H1 (cell line): Measurements from ENCODE around the gene FAM228B. TPM values are rescaled to one million over a fixed set of nuclear protein-coding genes. Genes with fewer than 3 reads are reported as not detected.
A peak's percentile ranks its signal among the peaks of the same experiment; 100 is the strongest.

Experiments
- CTCF ChIA-PET: fragments of 300-600 bp; sonication (Branson Sonifier 250); formaldehyde crosslinking; loops from one replicate; lab custom pipeline; 2021; ENCODE audit not compliant: partially characterized antibody; lab: Charles Lee
- POLR2A ChIA-PET: fragments of 300-600 bp; sonication (Branson Sonifier 250); formaldehyde crosslinking; loops from one replicate; lab custom pipeline; 2021; ENCODE audit warnings: inconsistent platforms; ENCODE audit not compliant: partially characterized antibody; lab: Charles Lee
- DNase-seq, 2 experiments: peaks; one replicate each; pipeline versions ENCODE4 v3.0.0 to v3.0.0-alpha.2; 2010 to 2022; ENCODE audit warnings: low spot score in 2 of 2, low read depth in 1 of 2, mixed read lengths in 1 of 2
- FAIRE-seq: peaks from 2 replicates; lab custom pipeline; 2011; peaks lifted over from hg19 to GRCh38; lab: Jason Lieb, UNC
- H2AFZ ChIP-seq: 2 replicates; pipeline ENCODE4 v1.8.1; 2012; ENCODE audit warnings: low read length, inconsistent platforms
- H2AK5ac ChIP-seq: 2 replicates; pipeline ENCODE4 v1.6.1; 2013; ENCODE audit warnings: low read depth, low read length
- H2BK120ac ChIP-seq: replicated peaks from 2 replicates; pipeline ENCODE3; 2013; ENCODE audit warnings: low read depth, low read length, inconsistent platforms
- H2BK12ac ChIP-seq: 2 replicates; pipeline ENCODE4 v1.6.1; 2013; ENCODE audit warnings: low read depth, low read length
- H2BK15ac ChIP-seq: 2 replicates; pipeline ENCODE4 v1.6.1; 2013; ENCODE audit warnings: low read length
- H2BK20ac ChIP-seq: 2 replicates; pipeline ENCODE4 v1.6.1; 2013; ENCODE audit warnings: low read length
- H2BK5ac ChIP-seq: 2 replicates; pipeline ENCODE4 v1.6.1; 2013; ENCODE audit warnings: low read depth, low read length
- H3K14ac ChIP-seq: 2 replicates; pipeline ENCODE4 v1.6.1; 2013; ENCODE audit warnings: inconsistent platforms; ENCODE audit not compliant: insufficient read length
- H3K18ac ChIP-seq: 2 replicates; pipeline ENCODE4 v1.6.1; 2013; ENCODE audit warnings: low read length; ENCODE audit errors: extremely low read depth
- H3K23ac ChIP-seq: 2 replicates; pipeline ENCODE4 v1.6.1; 2013; ENCODE audit warnings: inconsistent platforms; ENCODE audit not compliant: insufficient read length
- H3K23me2 ChIP-seq: 2 replicates; pipeline ENCODE4 v1.6.1; 2013; ENCODE audit warnings: low read depth, low read length
- H3K27ac ChIP-seq: 2 replicates; pipeline ENCODE4 v1.6.1; 2011; ENCODE audit warnings: low read depth, low read length, inconsistent platforms
- H3K27me3 ChIP-seq, 4 experiments: replicated peaks in 1 of 4; 1 replicate in 1 of 4; 2 replicates in 3 of 4; pipeline versions ENCODE4 v1.6.1 to v1.8.1; 2011 to 2013; ENCODE audit warnings: low read length in 3 of 4, mild to moderate bottlenecking in 3 of 4, inconsistent platforms in 2 of 4, mixed read lengths in 2 of 4, moderate library complexity in 1 of 4; ENCODE audit not compliant: control insufficient read depth in 3 of 4, insufficient read depth in 3 of 4; ENCODE audit errors: extremely low read depth in 1 of 4
- H3K36me3 ChIP-seq, 4 experiments: 2 replicates each; pipeline versions ENCODE4 v1.6.1 to v1.8.1; 2011 to 2013; ENCODE audit warnings: mild to moderate bottlenecking in 4 of 4, low read length in 3 of 4, moderate library complexity in 2 of 4, control low read depth in 1 of 4, inconsistent platforms in 1 of 4; ENCODE audit not compliant: insufficient read depth in 4 of 4, control insufficient read depth in 2 of 4
- H3K4ac ChIP-seq: replicated peaks from 2 replicates; pipeline ENCODE3; 2013; ENCODE audit warnings: low read length, low read depth, mixed read lengths, inconsistent platforms; ENCODE audit not compliant: insufficient read length
- H3K4me1 ChIP-seq, 4 experiments: replicated peaks in 1 of 4; 1 replicate in 1 of 4; 2 replicates in 3 of 4; pipeline versions ENCODE4 v1.6.1 to v1.8.1; 2011 to 2013; ENCODE audit warnings: low read length in 3 of 4, inconsistent platforms in 2 of 4, mixed read lengths in 1 of 4; ENCODE audit not compliant: insufficient read depth in 4 of 4, control insufficient read depth in 3 of 4
- H3K4me2 ChIP-seq, 2 experiments: 2 replicates each; pipeline versions ENCODE4 v1.6.1 to v1.8.1; 2011 to 2013; ENCODE audit warnings: low read depth in 2 of 2, low read length in 2 of 2, control low read depth in 1 of 2, inconsistent platforms in 1 of 2, mild to moderate bottlenecking in 1 of 2; ENCODE audit not compliant: insufficient read depth in 1 of 2
- H3K4me3 ChIP-seq, 4 experiments: fragments of 200-600, 300-600 bp in 1 of 4; sonication (generic), shearing (Covaris generic), sonication (Bioruptor Twin) in 1 of 4; 2 replicates each; pipeline versions ENCODE4 v1.5.1 to v1.8.1; 2011 to 2016; ENCODE audit warnings: low read length in 4 of 4, low read depth in 3 of 4, control low read depth in 2 of 4, inconsistent platforms in 2 of 4, mild to moderate bottlenecking in 2 of 4, mixed read lengths in 1 of 4, moderate library complexity in 1 of 4; ENCODE audit not compliant: insufficient read depth in 2 of 4; ENCODE audit errors: extremely low read depth in 1 of 4
- H3K56ac ChIP-seq: replicated peaks from 2 replicates; pipeline ENCODE3; 2013; ENCODE audit warnings: low read depth, mild to moderate bottlenecking, mixed read lengths, low read length, inconsistent platforms; ENCODE audit not compliant: insufficient read length
- H3K79me1 ChIP-seq: 2 replicates; pipeline ENCODE4 v1.6.1; 2013; ENCODE audit warnings: low read depth, low read length, control low read depth
- H3K79me2 ChIP-seq, 2 experiments: 2 replicates each; pipeline versions ENCODE4 v1.6.1 to v1.8.1; 2012 to 2013; ENCODE audit warnings: low read length in 2 of 2, mild to moderate bottlenecking in 2 of 2, inconsistent platforms in 1 of 2; ENCODE audit not compliant: insufficient read depth in 2 of 2, control insufficient read depth in 1 of 2
- H3K9ac ChIP-seq, 4 experiments: replicated peaks in 1 of 4; 1 replicate in 1 of 4; 2 replicates in 3 of 4; pipeline versions ENCODE4 v1.6.1 to v1.8.1; 2011 to 2013; ENCODE audit warnings: low read depth in 3 of 4, low read length in 3 of 4, control low read depth in 2 of 4, mild to moderate bottlenecking in 2 of 4, moderate library complexity in 2 of 4, inconsistent platforms in 1 of 4; ENCODE audit errors: extremely low read depth in 1 of 4
- H3K9me3 ChIP-seq, 2 experiments: 2 replicates each; pipeline versions ENCODE4 v1.6.1 to v1.8.1; 2012 to 2013; ENCODE audit warnings: mild to moderate bottlenecking in 2 of 2, moderate library complexity in 2 of 2, control low read depth in 1 of 2, inconsistent platforms in 1 of 2, low read depth in 1 of 2, low read length in 1 of 2, mixed read lengths in 1 of 2; ENCODE audit not compliant: insufficient read depth in 2 of 2
- H4K20me1 ChIP-seq, 2 experiments: replicated peaks in 1 of 2; 2 replicates each; pipeline versions ENCODE3 to v1.8.1; 2011 to 2013; ENCODE audit warnings: inconsistent platforms in 2 of 2, low read length in 2 of 2, mild to moderate bottlenecking in 1 of 2; ENCODE audit not compliant: insufficient read depth in 2 of 2, control insufficient read depth in 1 of 2
- H4K5ac ChIP-seq: 2 replicates; pipeline ENCODE4 v1.6.1; 2013; ENCODE audit warnings: low read length, low read depth, mixed read lengths, inconsistent platforms; ENCODE audit not compliant: insufficient read length
- H4K8ac ChIP-seq: 2 replicates; pipeline ENCODE4 v1.8.0; 2013; ENCODE audit warnings: mild to moderate bottlenecking, moderate library complexity, low read length, inconsistent platforms; ENCODE audit not compliant: insufficient read depth; ENCODE audit errors: extremely low read depth
- H4K91ac ChIP-seq: replicated peaks from 2 replicates; pipeline ENCODE3; 2013; ENCODE audit warnings: low read length, mixed read lengths, inconsistent platforms; ENCODE audit not compliant: insufficient read length
- CREB1 ChIP-seq: IDR thresholded peaks from 2 replicates; pipeline ENCODE4 v1.6.1; 2012; ENCODE audit warnings: inconsistent platforms
- PHF8 ChIP-seq: fragments of 200-600 bp; sonication (generic); conservative IDR thresholded peaks from 2 replicates; pipeline ENCODE4 v1.7.1; 2012; ENCODE audit warnings: low read depth, mild to moderate bottlenecking, inconsistent platforms, low read length, moderate library complexity
- POLR2A ChIP-seq, 2 experiments: IDR thresholded peaks; 1 replicate in 1 of 2; 2 replicates in 1 of 2; pipeline ENCODE4 v1.6.1; 2011; ENCODE audit warnings: low read depth in 2 of 2, low read length in 2 of 2, mild to moderate bottlenecking in 2 of 2; ENCODE audit errors: control extremely low read depth in 1 of 2
- SAP30 ChIP-seq: fragments of 300-600 bp; sonication (generic); IDR thresholded peaks from 2 replicates; pipeline ENCODE4 v1.7.1; 2012; ENCODE audit warnings: low read length, moderate library complexity, mild to moderate bottlenecking, inconsistent platforms; ENCODE audit not compliant: insufficient read depth, insufficient replicate concordance
- SIN3A ChIP-seq, 2 experiments: IDR thresholded peaks in 1 of 2; conservative IDR thresholded peaks in 1 of 2; 2 replicates each; pipeline ENCODE4 v1.6.1; 2011 to 2012; ENCODE audit warnings: low read length in 2 of 2, improper control_type of control experiment in 1 of 2, low read depth in 1 of 2, mild to moderate bottlenecking in 1 of 2
- TAF1 ChIP-seq: IDR thresholded peaks from 2 replicates; pipeline ENCODE4 v1.6.1; 2011; ENCODE audit warnings: mild to moderate bottlenecking, low read depth, low read length
- WGBS, 2 experiments: shearing (Covaris generic) in 1 of 2; methylation state at CpG; one replicate each; pipeline versions ENCODE4 v1.1.6 to v1.1.7; 2013 to 2015; ENCODE audit warnings: low lambda C conversion rate in 2 of 2, mixed read lengths in 2 of 2, inconsistent platforms in 1 of 2, low coverage in 1 of 2, missing lambda C conversion rate in 1 of 2; ENCODE audit not compliant: insufficient replicate concordance in 2 of 2, insufficient coverage in 1 of 2, insufficient read length in 1 of 2; ENCODE audit errors: extremely low coverage in 1 of 2, missing lambda C conversion rate in 1 of 2; 5-methylcytosine and 5-hydroxymethylcytosine counted together
- polyA plus RNA-seq, 7 experiments: library from polyadenylated mRNA; depleted of rRNA in 3 of 7; stranded (reverse) in 5 of 7; unstranded in 2 of 7; fragments of >200 nt in 5 of 7; fragments of 200-250 nt in 2 of 7; gene quantifications; 1 replicate in 5 of 7; 2 replicates in 1 of 7; 4 replicates in 1 of 7; pipeline versions ENCODE4 v1.2.1 to v1.2.3, GENCODE V29; 2011 to 2013; ENCODE audit warnings: missing spikeins in 2 of 7, mixed read lengths in 2 of 7
- total RNA-seq: library from RNA; stranded (reverse); fragmentation: NEBNext Ultra II Directional; extraction: Animal tissue kit (Norgen Biotek cat#: 25700); gene quantifications from 2 replicates; pipeline ENCODE4 v1.2.1, GENCODE V29; 2021
- TF ChIP-seq, protein P1 (sequence below): IDR thresholded peaks from 2 replicates; pipeline ENCODE4 v1.6.1; 2012; ENCODE audit warnings: inconsistent platforms

Gene FAM228B
- total and polyA plus RNA-seq, 2 of the 8 experiments (the other 6 are each of a cell fraction or from before 2014, with no cell fraction given), result 1.4 to 3.2 TPM

DNA sequence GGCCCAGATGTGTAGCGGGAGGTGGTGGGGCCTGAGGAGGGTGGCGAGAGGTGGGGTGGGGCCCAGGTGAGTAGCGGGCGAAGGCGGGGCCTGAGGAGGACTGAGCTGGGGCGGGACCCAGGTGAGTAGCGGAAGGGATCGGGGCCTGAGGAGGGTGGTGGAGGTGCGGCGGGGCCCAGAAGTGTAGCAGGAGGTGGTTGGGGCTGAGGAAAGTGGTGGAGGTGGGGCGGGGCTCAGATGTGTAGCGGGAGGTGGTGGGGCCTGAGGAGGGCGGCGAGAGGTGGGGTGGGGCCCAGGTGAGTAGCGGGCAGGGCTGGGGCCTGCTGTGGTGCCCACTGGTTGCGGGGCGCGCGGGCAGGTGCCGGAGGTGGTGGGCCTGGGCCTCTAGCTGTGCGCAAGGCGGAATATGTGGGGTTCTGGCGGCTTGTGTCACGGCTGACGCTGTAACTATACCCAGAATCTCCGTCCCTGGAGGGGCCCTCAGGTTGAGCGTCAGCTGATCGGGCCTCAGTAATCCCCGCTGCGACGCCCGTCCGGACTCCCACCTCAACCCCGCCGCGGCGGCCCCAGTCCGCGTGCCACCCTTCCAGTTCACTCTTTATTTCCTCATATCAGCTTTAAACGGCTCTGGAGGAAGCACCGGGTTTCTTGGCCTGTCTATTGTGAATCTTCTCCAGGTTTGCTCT is 46.3 kb upstream of the FAM228B start:
- Histone ChIP-seq H3K23me2 (peaks cover 5% of the 10 kb centered on the region; the same call in 1 of the 2 replicates), H2BK15ac (no peak overlapping the region), H3K27me3 (no peaks in the 10 kb centered on the region), H3K36me3 (peaks cover 7 to 28% (median 18%) of the 10 kb centered on the region in 4 experiments; a peak in 7 of 8 replicates), H2AFZ (no peak overlapping the region), H3K79me2 (peaks cover 0 to 21% of the 10 kb centered on the region in 2 experiments; a peak in 2 of 4 replicates), H3K14ac (no peak overlapping the region), H3K18ac (peak overlapping the region; percentile 60), H2BK120ac (no peak overlapping the region), H4K91ac (no peak overlapping the region), H2BK12ac (no peak overlapping the region), H2AK5ac (no peak overlapping the region), H4K20me1 (no peaks in the 10 kb centered on the region), H3K9me3 (no peaks in the 10 kb centered on the region), H3K4me3 (peak overlapping the region; percentile 58 to 74 (median 69)), H3K56ac (peak overlapping the region; percentile 19), H3K9ac (peak overlapping the region in 3 of 4 experiments; percentile 64 to 73 (median 72); a peak in 6 of 7 replicates), H3K27ac (no peak overlapping the region), H3K4ac (no peak overlapping the region), H2BK20ac (no peak overlapping the region), H2BK5ac (peak overlapping the region; percentile 66), H4K8ac (peak overlapping the region; percentile 73; the same call in 1 of the 2 replicates), H3K23ac (no peak overlapping the region), H3K79me1 (no peaks in the 10 kb centered on the region), H3K4me2 (peak overlapping the region; percentile 83 to 84), H3K4me1 (peaks cover 0 to 7% (median 2%) of the 10 kb centered on the region in 4 experiments; a peak in 4 of 7 replicates), H4K5ac (no peak overlapping the region)
- CTCF ChIA-PET, result interaction anchor here (0.8 to 1.3 kb wide), 5 partner anchors 17 to 274 kb away, joined by 3 to 4 read pairs (median 3); partner anchors contain the start of gene WDCP
- WGBS, 2 experiments, result 6% methylated on average over 21 of the region's 41 CpGs; no CpG with 5 or more reads in 1 of the 2 experiments
- FAIRE-seq, result no peak
- POLR2A ChIA-PET, result interaction anchor here (0.6 to 2.7 kb wide), 15 partner anchors 8 to 273 kb away, joined by 3 to 31 read pairs (median 5); partner anchors contain the start of genes ATAD2B, MFSD2B, TP53I3 and WDCP
- no peak for DNase-seq
- peak; percentile 43; the same call in 1 of the 2 replicates for TF ChIP-seq CREB1
- 0 out of 2 replicates have a peak, but pooled peaks have one; percentile 38 for TF ChIP-seq TAF1
- TF ChIP-seq SIN3A (conservative IDR thresholded peaks at IDR 0.05 in 1 of 2, IDR thresholded peaks at IDR 0.05 in 1 of 2; ENCODE audit: low read depth in 1 of 2, low read length in 2 of 2), result peak in 1 of 2 experiments; percentile 71; a peak in 1 of 4 replicates
- TF ChIP-seq PHF8, result peak; percentile 52
- TF ChIP-seq, protein P1, sequence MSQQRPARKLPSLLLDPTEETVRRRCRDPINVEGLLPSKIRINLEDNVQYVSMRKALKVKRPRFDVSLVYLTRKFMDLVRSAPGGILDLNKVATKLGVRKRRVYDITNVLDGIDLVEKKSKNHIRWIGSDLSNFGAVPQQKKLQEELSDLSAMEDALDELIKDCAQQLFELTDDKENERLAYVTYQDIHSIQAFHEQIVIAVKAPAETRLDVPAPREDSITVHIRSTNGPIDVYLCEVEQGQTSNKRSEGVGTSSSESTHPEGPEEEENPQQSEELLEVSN, result 0 out of 2 replicates have a peak, but pooled peaks have one; percentile 18
- peak; percentile 49 to 56 for TF ChIP-seq POLR2A (IDR thresholded peaks at IDR 0.05; ENCODE audit: control extremely low read depth in 1 of 2, low read depth in 2 of 2, low read length in 2 of 2)
- TF ChIP-seq SAP30, result no peak
